Middle frontal gyrus (tissue), 1 donor: ENCODE results near the gene NHSL1.

Source experiments
- DNase-seq: peaks from one replicate; pipeline ENCODE4 v3.0.0-alpha.2; 2015; ENCODE audit warnings: low spot score; ENCODE audit errors: extremely low spot score

The NHSL1 gene

GRCh38 chr6:138465007-138465645 is 34.2 kb downstream of the NHSL1 start:
- DNase-seq, result no peak

GRCh38 chr6:138464085-138464484 is 35.2 kb downstream of the NHSL1 start:
- DNase-seq, result no peak

GRCh38 chr6:138461647-138462046 is 37.6 kb downstream of the NHSL1 start:
- DNase-seq, result no peak

DNA sequence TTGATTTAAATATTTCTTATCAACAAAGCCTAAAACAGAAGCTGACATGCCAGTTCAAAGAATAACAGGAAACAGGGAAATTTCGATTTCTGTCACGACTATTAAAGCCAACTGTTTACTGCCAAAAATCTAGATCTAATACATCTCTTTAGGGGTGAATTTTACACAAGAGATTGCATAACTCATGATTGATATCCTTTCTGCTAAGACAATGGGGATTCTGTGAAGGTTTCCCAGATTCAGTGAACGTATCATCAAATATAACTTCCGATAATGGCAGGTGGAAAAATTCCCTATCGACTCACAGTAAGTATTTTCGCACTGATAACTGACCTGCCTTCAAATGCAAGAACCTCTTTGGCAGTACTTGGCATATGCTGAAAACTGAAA is 42.9 kb downstream of the NHSL1 start:
- no peak for DNase-seq

DNA sequence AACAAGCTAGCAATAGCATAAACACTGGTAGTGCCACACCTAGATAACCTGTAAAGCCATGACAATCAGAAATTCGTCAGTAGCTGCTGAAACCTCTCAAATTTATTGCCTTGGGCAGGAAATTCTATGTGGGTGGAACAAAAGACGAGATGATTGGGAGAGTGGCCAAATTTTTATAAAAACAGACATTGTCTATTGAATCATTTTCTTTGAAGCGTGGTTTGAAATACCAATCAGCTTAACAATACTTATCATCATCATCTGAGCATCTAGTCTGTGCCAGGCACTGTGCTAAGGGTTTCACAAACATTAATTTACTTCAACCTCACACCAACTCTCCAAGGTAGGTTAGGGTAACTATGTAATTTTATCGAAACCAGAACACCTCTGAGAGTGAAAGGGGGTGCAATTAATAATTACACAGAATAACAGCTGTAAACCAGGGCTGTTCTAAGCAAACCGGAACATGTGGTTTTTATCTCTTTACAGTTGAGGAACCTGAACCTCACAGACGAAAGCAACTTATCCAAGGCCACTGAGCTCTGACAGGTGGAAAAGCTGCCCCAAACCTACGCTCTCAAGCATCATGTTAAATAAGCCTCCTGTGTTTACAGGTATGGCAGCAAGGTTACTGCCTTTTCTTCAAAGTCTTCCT is 43.4 kb downstream of the NHSL1 start:
- no peak for DNase-seq

DNA sequence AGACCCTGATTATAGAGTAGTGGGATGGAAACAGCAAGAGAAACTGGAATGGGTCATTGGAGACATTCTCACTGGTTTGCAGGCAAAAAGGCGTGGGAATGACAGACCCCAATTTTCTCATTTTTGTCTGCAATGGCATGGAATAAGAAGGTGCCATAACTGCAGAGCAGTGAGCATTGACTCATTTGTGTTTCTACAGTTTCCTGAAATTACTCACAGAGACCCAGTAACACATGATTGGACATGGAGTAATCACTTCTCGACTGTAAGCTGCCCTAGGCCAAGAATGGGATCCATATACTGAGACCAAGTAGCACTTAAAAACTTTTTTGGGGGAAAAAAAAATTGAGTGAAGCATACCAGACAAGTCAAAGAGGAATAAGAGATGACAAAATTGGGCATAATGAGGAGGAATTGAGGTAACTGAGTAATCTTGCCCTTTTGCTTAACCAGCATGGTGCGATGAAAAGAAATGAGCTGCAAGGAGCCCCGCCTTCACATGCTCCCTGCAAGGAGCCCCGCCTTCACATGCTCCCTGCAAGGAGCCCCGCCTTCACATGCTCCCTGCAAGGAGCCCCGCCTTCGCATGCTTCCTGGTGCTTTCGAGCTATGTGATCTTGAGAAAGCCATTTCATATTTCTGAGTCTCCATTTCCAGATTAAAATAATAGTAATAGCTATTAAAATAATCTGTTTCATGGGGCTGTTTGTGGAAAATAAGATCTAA is 44.1 kb downstream of the NHSL1 start:
- DNase-seq, result no peak

DNA sequence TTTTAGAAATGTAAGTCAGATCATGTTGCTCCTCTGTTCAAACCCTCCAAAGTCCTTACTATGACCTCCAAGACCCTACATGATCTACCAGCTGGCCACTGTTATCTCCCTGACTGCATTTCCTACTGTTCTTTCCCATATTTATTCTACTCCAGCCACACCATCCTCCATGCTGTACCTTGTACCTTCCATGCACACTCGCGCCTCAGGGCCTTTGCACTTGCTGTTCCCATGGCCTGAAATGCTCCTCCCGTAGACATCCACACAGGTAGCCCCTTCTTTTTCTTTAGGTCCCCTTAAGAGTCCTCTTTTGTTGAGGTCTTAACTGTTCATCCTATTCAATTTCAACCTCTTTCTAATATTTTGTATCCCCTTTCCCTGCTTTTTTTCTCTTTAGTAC is 48.3 kb downstream of the NHSL1 start:
- no peak for DNase-seq

DNA sequence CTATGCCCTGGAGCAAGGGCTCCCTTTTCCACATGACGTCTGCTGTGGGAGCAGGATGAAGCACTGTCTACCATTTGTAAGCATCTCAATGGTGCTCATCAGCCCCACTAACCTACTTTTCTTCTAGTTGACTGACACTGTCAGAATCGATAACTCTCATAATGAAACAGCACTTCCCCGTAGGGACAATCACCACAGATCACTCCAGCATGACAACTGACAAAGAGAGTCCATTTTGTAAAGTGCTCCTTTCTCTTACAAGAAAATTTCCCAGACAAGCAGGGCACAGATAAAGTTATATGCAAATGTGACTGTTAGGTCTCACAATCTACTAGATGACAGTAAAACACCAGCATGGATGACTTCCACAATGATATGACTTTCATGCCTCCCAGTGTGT is 48.8 kb downstream of the NHSL1 start:
- DNase-seq, result no peak

DNA sequence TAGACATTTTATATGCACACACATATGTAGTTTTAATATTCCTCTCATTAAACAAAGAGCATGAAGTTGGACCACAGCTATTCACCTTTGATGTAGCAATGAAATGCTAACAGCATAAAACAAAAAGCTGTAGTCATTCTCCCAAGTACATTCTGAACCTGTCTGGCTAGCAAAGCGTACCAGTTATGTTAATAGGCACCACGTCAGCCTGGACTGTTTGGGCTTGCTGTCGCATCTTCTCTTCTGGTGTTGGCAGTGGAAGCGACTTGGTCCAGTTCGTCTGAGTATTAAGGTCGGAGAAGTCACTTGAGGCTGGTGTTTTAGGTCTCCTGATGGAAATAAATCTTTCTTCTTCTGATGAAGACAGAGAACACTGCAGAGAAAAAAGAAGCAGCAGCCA is 52.5 kb downstream of the NHSL1 start:
- DNase-seq, result no peak

- no peak for DNase-seq
Measured at GRCh38 chr6:138443979-138444378, 55.3 kb downstream of the NHSL1 start.

DNA sequence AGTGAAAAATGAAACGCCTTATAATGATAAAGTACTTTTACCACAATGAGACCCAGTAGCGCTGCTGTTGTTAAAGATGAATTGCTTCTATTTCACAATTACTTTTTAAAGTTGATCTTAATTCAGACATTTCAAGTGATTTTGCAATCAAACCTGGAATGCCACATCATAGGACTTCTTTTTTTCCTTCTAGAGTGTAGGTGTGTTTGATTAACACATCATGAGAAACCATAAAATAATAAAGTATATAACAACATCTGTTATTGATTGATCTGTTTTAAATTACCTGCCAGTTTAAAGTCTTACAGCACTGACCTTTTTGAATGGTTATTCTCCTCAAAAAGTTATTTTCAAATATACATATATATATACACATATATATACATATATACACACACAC is 56.6 kb downstream of the NHSL1 start:
- DNase-seq, result no peak

GRCh38 chr6:138441965-138442364 is 57.3 kb downstream of the NHSL1 start:
- no peak for DNase-seq

- DNase-seq, result no peak
Measured at GRCh38 chr6:138440758-138441357, 58.4 kb downstream of the NHSL1 start.

DNA sequence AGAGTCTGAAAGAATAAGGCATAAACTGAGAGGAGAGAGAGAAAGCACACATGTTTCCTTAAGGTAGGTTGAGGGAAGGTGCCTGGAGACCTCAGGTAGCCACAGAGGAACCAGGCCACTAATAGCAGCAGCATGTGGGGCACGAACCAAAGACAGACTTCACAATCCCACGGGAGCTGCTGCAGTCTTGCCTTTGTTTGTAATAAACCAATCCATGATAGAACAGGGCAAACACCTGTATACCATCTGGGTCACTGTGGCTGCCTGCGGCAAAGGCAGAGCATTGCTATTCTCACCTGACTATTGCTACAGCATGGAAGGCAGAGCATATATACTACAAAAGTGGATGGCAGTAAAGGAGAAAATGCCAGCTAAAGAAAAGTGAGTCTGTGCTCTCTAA is 59.0 kb downstream of the NHSL1 start:
- no peak for DNase-seq

GRCh38 chr6:138439546-138439945 is 59.7 kb downstream of the NHSL1 start:
- no peak for DNase-seq

DNA sequence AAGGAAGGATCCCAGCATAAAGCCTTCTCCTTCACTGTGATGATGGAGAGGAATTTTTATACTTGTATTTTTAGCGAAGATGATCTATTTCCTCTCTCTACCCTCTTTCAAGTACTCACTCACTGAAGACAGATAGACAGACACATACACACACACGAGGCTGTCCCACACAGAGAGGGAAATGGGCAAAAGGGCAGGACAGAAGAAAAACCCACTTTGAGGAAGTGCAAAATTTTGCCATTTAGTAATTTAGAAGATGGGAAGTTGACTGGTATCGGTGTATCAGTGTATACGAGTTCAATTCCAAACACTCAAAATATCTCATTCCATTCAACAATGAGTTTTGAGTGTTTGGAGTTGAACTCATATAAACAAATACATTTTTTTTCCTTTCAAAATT is 64.4 kb downstream of the NHSL1 start:
- DNase-seq, result no peak

- no peak for DNase-seq
Measured at GRCh38 chr6:138434096-138434495, 65.2 kb downstream of the NHSL1 start.

DNA sequence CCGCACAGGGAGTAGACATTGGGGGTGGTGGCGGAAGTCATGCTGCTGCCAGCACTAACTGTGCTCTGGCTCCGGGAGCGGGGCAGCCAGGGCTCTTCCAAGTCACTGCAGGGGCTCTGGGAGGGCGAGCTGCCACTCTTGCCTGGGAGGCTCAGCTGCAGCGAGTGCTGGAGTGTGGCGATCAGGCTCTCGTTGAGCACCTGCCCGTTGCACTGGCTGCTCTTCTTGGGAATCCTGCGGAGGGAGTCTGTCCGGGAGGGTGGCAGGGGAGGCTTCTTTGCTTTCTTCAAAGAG is 67.3 kb downstream of the NHSL1 start:
- no peak for DNase-seq

GRCh38 chr6:138431256-138432062 is 67.8 kb downstream of the NHSL1 start:
- DNase-seq, result no peak

- DNase-seq, result peak; percentile 46
Measured at GRCh38 chr6:138430361-138431145, 68.7 kb downstream of the NHSL1 start.

DNA sequence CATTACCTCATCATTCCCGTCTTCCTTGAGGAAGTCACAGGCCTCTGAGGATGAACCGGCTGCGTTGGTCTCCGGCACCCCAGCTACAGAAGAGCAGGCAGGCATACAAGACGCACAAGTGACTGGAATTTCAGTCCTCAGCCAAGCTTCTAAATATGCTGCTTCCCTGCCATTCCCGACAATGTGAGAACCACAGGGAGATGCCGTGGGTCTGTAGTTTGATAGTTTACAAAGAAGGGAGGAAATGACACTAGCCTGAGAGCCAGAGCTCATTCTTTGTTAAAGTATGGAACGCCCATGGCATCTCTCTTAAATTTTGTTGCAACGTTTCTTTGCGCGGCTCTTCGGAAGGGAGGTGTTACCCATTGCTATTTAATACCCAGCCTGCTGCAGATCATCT is 69.5 kb downstream of the NHSL1 start:
- DNase-seq, result no peak
